ENCODE data around the gene EML6. TPM values are rescaled to one million over a fixed set of nuclear protein-coding genes. Genes with fewer than 3 reads are reported as not detected.

Gene EML6
- total and polyA plus RNA-seq, 2 of the 13 experiments (the other 11 are each of a cell fraction or from before 2014, with no cell fraction given) = 17.2 to 32.4 TPM

- no TSS peak for BruUV-seq (replicated peaks)
- CTCF ChIA-PET (ENCODE audit: low intra/inter-chr PET ratio, low total read pairs) = no interaction called here
- 91% methylated on average over 4 of the region's 4 CpGs for WGBS (ENCODE audit: low lambda C conversion rate)
- no peak for ATAC-seq
- Histone ChIP-seq H3K27ac (ENCODE audit: extremely low read length, insufficient read depth, low read length) (no peak overlapping the region), H3K4me3 (replicated peaks in 1 of 3; ENCODE audit: insufficient read depth in 1 of 3, low read depth in 2 of 3, low read length in 3 of 3) (no peak overlapping the region), H3K9ac (ENCODE audit: insufficient read depth, low read depth, low read length) (no peak overlapping the region), H2AFZ (ENCODE audit: low read length) (no peak overlapping the region), H3K4me2 (ENCODE audit: low read depth, low read length) (no peak overlapping the region), H3K36me3 (replicated peaks in 1 of 2; ENCODE audit: control insufficient read depth in 1 of 2, insufficient read depth in 2 of 2, low read length in 2 of 2) (no peaks in the 10 kb centered on the region), H3K4me1 (ENCODE audit: insufficient read depth, low read length) (peaks cover 5% of the 10 kb centered on the region), H3K9me3 (ENCODE audit: low read length) (no peaks in the 10 kb centered on the region), H3K79me2 (ENCODE audit: insufficient read depth, low read length) (no peaks in the 10 kb centered on the region), H3K27me3 (ENCODE audit: control insufficient read depth in 1 of 2, insufficient read depth in 2 of 2, low read length in 2 of 2) (no peaks in the 10 kb centered on the region), H4K20me1 (ENCODE audit: insufficient read depth, low read length) (no peaks in the 10 kb centered on the region)
- FAIRE-seq = no peak
- in situ Hi-C loops (cut with HindIII; ENCODE audit: extremely low pct_ligation_motif_present, low pct_unique_long_range_greater_than_20kb) = no loop called here
- intact Hi-C loops (cut with micrococcal nuclease; ENCODE audit: unreplicated experiment) = no loop called here
- DNase-seq (ENCODE audit: low spot score) = no peak
- POLR2A ChIA-PET = no interaction called here
- TF ChIP-seq SYNCRIP (IDR thresholded peaks at IDR 0.05; ENCODE audit: insufficient read depth, low read depth, low read length) = no peak
- TF ChIP-seq ZNF10 (CRISPR knock-in tag; IDR thresholded peaks at IDR 0.05; ENCODE audit: borderline replicate concordance, low read depth) = no peak
- TF ChIP-seq, protein P1, sequence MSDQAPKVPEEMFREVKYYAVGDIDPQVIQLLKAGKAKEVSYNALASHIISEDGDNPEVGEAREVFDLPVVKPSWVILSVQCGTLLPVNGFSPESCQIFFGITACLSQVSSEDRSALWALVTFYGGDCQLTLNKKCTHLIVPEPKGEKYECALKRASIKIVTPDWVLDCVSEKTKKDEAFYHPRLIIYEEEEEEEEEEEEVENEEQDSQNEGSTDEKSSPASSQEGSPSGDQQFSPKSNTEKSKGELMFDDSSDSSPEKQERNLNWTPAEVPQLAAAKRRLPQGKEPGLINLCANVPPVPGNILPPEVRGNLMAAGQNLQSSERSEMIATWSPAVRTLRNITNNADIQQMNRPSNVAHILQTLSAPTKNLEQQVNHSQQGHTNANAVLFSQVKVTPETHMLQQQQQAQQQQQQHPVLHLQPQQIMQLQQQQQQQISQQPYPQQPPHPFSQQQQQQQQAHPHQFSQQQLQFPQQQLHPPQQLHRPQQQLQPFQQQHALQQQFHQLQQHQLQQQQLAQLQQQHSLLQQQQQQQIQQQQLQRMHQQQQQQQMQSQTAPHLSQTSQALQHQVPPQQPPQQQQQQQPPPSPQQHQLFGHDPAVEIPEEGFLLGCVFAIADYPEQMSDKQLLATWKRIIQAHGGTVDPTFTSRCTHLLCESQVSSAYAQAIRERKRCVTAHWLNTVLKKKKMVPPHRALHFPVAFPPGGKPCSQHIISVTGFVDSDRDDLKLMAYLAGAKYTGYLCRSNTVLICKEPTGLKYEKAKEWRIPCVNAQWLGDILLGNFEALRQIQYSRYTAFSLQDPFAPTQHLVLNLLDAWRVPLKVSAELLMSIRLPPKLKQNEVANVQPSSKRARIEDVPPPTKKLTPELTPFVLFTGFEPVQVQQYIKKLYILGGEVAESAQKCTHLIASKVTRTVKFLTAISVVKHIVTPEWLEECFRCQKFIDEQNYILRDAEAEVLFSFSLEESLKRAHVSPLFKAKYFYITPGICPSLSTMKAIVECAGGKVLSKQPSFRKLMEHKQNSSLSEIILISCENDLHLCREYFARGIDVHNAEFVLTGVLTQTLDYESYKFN (CRISPR knock-in tag; conservative IDR thresholded peaks at IDR 0.05) = no peak
- TF ChIP-seq NFRKB (IDR thresholded peaks at IDR 0.05) = no peak
- no peak for TF ChIP-seq ZNF607 (CRISPR knock-in tag; IDR thresholded peaks at IDR 0.05; ENCODE audit: borderline replicate concordance)
- TF ChIP-seq MAFF (IDR thresholded peaks at IDR 0.05; ENCODE audit: low read depth, low read length) = no peak
- TF ChIP-seq KDM3A (CRISPR knock-in tag; IDR thresholded peaks at IDR 0.05; ENCODE audit: low read depth) = no peak
- TF ChIP-seq, protein P2, sequence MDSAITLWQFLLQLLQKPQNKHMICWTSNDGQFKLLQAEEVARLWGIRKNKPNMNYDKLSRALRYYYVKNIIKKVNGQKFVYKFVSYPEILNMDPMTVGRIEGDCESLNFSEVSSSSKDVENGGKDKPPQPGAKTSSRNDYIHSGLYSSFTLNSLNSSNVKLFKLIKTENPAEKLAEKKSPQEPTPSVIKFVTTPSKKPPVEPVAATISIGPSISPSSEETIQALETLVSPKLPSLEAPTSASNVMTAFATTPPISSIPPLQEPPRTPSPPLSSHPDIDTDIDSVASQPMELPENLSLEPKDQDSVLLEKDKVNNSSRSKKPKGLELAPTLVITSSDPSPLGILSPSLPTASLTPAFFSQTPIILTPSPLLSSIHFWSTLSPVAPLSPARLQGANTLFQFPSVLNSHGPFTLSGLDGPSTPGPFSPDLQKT (CRISPR knock-in tag; IDR thresholded peaks at IDR 0.05; ENCODE audit: borderline replicate concordance) = no peak
- no peak for TF ChIP-seq RBM22 (optimal IDR thresholded peaks at IDR 0.05; ENCODE audit: low read length)
- TF ChIP-seq ZBTB7A (CRISPR knock-in tag; IDR thresholded peaks at IDR 0.05) = no peak
- no peak for TF ChIP-seq ELF4 (CRISPR knock-in tag; IDR thresholded peaks at IDR 0.05; ENCODE audit: borderline replicate concordance)
- TF ChIP-seq GTF3A (CRISPR knock-in tag; conservative IDR thresholded peaks at IDR 0.05) = no peak
- TF ChIP-seq ZFP90 (CRISPR knock-in tag; IDR thresholded peaks at IDR 0.05; ENCODE audit: borderline replicate concordance) = no peak
- TF ChIP-seq, protein P3, sequence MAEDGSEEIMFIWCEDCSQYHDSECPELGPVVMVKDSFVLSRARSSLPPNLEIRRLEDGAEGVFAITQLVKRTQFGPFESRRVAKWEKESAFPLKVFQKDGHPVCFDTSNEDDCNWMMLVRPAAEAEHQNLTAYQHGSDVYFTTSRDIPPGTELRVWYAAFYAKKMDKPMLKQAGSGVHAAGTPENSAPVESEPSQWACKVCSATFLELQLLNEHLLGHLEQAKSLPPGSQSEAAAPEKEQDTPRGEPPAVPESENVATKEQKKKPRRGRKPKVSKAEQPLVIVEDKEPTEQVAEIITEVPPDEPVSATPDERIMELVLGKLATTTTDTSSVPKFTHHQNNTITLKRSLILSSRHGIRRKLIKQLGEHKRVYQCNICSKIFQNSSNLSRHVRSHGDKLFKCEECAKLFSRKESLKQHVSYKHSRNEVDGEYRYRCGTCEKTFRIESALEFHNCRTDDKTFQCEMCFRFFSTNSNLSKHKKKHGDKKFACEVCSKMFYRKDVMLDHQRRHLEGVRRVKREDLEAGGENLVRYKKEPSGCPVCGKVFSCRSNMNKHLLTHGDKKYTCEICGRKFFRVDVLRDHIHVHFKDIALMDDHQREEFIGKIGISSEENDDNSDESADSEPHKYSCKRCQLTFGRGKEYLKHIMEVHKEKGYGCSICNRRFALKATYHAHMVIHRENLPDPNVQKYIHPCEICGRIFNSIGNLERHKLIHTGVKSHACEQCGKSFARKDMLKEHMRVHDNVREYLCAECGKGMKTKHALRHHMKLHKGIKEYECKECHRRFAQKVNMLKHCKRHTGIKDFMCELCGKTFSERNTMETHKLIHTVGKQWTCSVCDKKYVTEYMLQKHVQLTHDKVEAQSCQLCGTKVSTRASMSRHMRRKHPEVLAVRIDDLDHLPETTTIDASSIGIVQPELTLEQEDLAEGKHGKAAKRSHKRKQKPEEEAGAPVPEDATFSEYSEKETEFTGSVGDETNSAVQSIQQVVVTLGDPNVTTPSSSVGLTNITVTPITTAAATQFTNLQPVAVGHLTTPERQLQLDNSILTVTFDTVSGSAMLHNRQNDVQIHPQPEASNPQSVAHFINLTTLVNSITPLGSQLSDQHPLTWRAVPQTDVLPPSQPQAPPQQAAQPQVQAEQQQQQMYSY (CRISPR knock-in tag; IDR thresholded peaks at IDR 0.05) = no peak
- TF ChIP-seq HNRNPL (IDR thresholded peaks at IDR 0.05; ENCODE audit: low read depth, low read length) = no peak
- TF ChIP-seq SMAD1 (CRISPR knock-in tag; IDR thresholded peaks at IDR 0.05; ENCODE audit: borderline replicate concordance, low read depth) = no peak
- no peak for TF ChIP-seq YEATS4 (CRISPR knock-in tag; IDR thresholded peaks at IDR 0.05; ENCODE audit: borderline replicate concordance)
These were observed 154.7 kb downstream of the EML6 start for GRCh38 chr2:54878182-54878581.
